Measurements from ENCODE around the gene LEF1.

LEF1 gene

GRCh38 chr4:108152980-108153379 lies 15.8 kb downstream of the LEF1 start:
- no peaks in the 10 kb centered on the region for H3K27me3 ChIP-seq (ENCODE audit: control insufficient read depth in 2 of 2, insufficient read depth in 2 of 2, low read length in 2 of 2)
- H3K27ac ChIP-seq (ENCODE audit: low read depth in 2 of 2, low read length in 2 of 2), result no peak overlapping the region
- no peaks in the 10 kb centered on the region for H3K36me3 ChIP-seq (ENCODE audit: control insufficient read depth in 2 of 2, insufficient read depth in 2 of 2, low read length in 2 of 2)
- H3K9ac ChIP-seq (ENCODE audit: low read depth in 1 of 2, low read length in 2 of 2), result no peak overlapping the region
- no peaks in the 10 kb centered on the region for H3K9me3 ChIP-seq (ENCODE audit: control insufficient read depth in 2 of 2, low read length in 2 of 2)
- H3K4me1 ChIP-seq (ENCODE audit: control insufficient read depth in 2 of 2, insufficient read depth in 2 of 2, low read length in 2 of 2), result no peaks in the 10 kb centered on the region
- no peak overlapping the region for H3K4me3 ChIP-seq (ENCODE audit: low read length in 2 of 2)

- Histone ChIP-seq H3K4me1 (ENCODE audit: control insufficient read depth in 2 of 2, insufficient read depth in 2 of 2, low read length in 2 of 2) (no peaks in the 10 kb centered on the region), H3K9me3 (ENCODE audit: control insufficient read depth in 2 of 2, low read length in 2 of 2) (no peaks in the 10 kb centered on the region), H3K9ac (ENCODE audit: low read depth in 1 of 2, low read length in 2 of 2) (no peak overlapping the region), H3K4me3 (ENCODE audit: low read length in 2 of 2) (no peak overlapping the region), H3K27ac (ENCODE audit: low read depth in 2 of 2, low read length in 2 of 2) (no peak overlapping the region), H3K36me3 (ENCODE audit: control insufficient read depth in 2 of 2, insufficient read depth in 2 of 2, low read length in 2 of 2) (no peaks in the 10 kb centered on the region), H3K27me3 (ENCODE audit: control insufficient read depth in 2 of 2, insufficient read depth in 2 of 2, low read length in 2 of 2) (no peaks in the 10 kb centered on the region)
These were observed 18.9 kb downstream of the LEF1 start for GRCh38 chr4:108149588-108150380.

- H3K27ac ChIP-seq (ENCODE audit: low read depth in 2 of 2, low read length in 2 of 2), result no peak overlapping the region
- no peaks in the 10 kb centered on the region for H3K9me3 ChIP-seq (ENCODE audit: control insufficient read depth in 2 of 2, low read length in 2 of 2)
- H3K9ac ChIP-seq (ENCODE audit: low read depth in 1 of 2, low read length in 2 of 2), result no peak overlapping the region
- H3K36me3 ChIP-seq (ENCODE audit: control insufficient read depth in 2 of 2, insufficient read depth in 2 of 2, low read length in 2 of 2), result no peaks in the 10 kb centered on the region
- H3K4me1 ChIP-seq (ENCODE audit: control insufficient read depth in 2 of 2, insufficient read depth in 2 of 2, low read length in 2 of 2), result no peaks in the 10 kb centered on the region
- H3K4me3 ChIP-seq (ENCODE audit: low read length in 2 of 2), result no peak overlapping the region
- no peaks in the 10 kb centered on the region for H3K27me3 ChIP-seq (ENCODE audit: control insufficient read depth in 2 of 2, insufficient read depth in 2 of 2, low read length in 2 of 2)
These were observed 20.4 kb downstream of the LEF1 start for GRCh38 chr4:108148316-108148715.

GRCh38 chr4:108146819-108147218 lies 21.9 kb downstream of the LEF1 start:
- Histone ChIP-seq H3K4me3 (ENCODE audit: low read length in 2 of 2) (no peak overlapping the region), H3K9me3 (ENCODE audit: control insufficient read depth in 2 of 2, low read length in 2 of 2) (no peaks in the 10 kb centered on the region), H3K9ac (ENCODE audit: low read depth in 1 of 2, low read length in 2 of 2) (no peak overlapping the region), H3K36me3 (ENCODE audit: control insufficient read depth in 2 of 2, insufficient read depth in 2 of 2, low read length in 2 of 2) (no peaks in the 10 kb centered on the region), H3K27ac (ENCODE audit: low read depth in 2 of 2, low read length in 2 of 2) (no peak overlapping the region), H3K4me1 (ENCODE audit: control insufficient read depth in 2 of 2, insufficient read depth in 2 of 2, low read length in 2 of 2) (no peaks in the 10 kb centered on the region), H3K27me3 (ENCODE audit: control insufficient read depth in 2 of 2, insufficient read depth in 2 of 2, low read length in 2 of 2) (no peaks in the 10 kb centered on the region)

GRCh38 chr4:108146336-108146735 lies 22.4 kb downstream of the LEF1 start:
- Histone ChIP-seq H3K9ac (ENCODE audit: low read depth in 1 of 2, low read length in 2 of 2) (no peak overlapping the region), H3K4me3 (ENCODE audit: low read length in 2 of 2) (no peak overlapping the region), H3K36me3 (ENCODE audit: control insufficient read depth in 2 of 2, insufficient read depth in 2 of 2, low read length in 2 of 2) (no peaks in the 10 kb centered on the region), H3K27me3 (ENCODE audit: control insufficient read depth in 2 of 2, insufficient read depth in 2 of 2, low read length in 2 of 2) (no peaks in the 10 kb centered on the region), H3K9me3 (ENCODE audit: control insufficient read depth in 2 of 2, low read length in 2 of 2) (no peaks in the 10 kb centered on the region), H3K4me1 (ENCODE audit: control insufficient read depth in 2 of 2, insufficient read depth in 2 of 2, low read length in 2 of 2) (no peaks in the 10 kb centered on the region), H3K27ac (ENCODE audit: low read depth in 2 of 2, low read length in 2 of 2) (no peak overlapping the region)

- H3K9ac ChIP-seq (ENCODE audit: low read depth in 1 of 2, low read length in 2 of 2), result no peak overlapping the region
- no peaks in the 10 kb centered on the region for H3K36me3 ChIP-seq (ENCODE audit: control insufficient read depth in 2 of 2, insufficient read depth in 2 of 2, low read length in 2 of 2)
- H3K4me1 ChIP-seq (ENCODE audit: control insufficient read depth in 2 of 2, insufficient read depth in 2 of 2, low read length in 2 of 2), result no peaks in the 10 kb centered on the region
- no peak overlapping the region for H3K4me3 ChIP-seq (ENCODE audit: low read length in 2 of 2)
- no peaks in the 10 kb centered on the region for H3K27me3 ChIP-seq (ENCODE audit: control insufficient read depth in 2 of 2, insufficient read depth in 2 of 2, low read length in 2 of 2)
- no peak overlapping the region for H3K27ac ChIP-seq (ENCODE audit: low read depth in 2 of 2, low read length in 2 of 2)
- H3K9me3 ChIP-seq (ENCODE audit: control insufficient read depth in 2 of 2, low read length in 2 of 2), result no peaks in the 10 kb centered on the region
These were observed 24.3 kb downstream of the LEF1 start for GRCh38 chr4:108144451-108144850.

- Histone ChIP-seq H3K4me1 (ENCODE audit: control insufficient read depth in 2 of 2, insufficient read depth in 2 of 2, low read length in 2 of 2) (no peaks in the 10 kb centered on the region), H3K27ac (ENCODE audit: low read depth in 2 of 2, low read length in 2 of 2) (no peak overlapping the region), H3K27me3 (ENCODE audit: control insufficient read depth in 2 of 2, insufficient read depth in 2 of 2, low read length in 2 of 2) (no peaks in the 10 kb centered on the region), H3K36me3 (ENCODE audit: control insufficient read depth in 2 of 2, insufficient read depth in 2 of 2, low read length in 2 of 2) (no peaks in the 10 kb centered on the region), H3K4me3 (ENCODE audit: low read length in 2 of 2) (no peak overlapping the region), H3K9ac (ENCODE audit: low read depth in 1 of 2, low read length in 2 of 2) (no peak overlapping the region), H3K9me3 (ENCODE audit: control insufficient read depth in 2 of 2, low read length in 2 of 2) (no peaks in the 10 kb centered on the region)
These were observed 25.2 kb downstream of the LEF1 start for GRCh38 chr4:108143515-108143914.

GRCh38 chr4:108142870-108143269 lies 25.9 kb downstream of the LEF1 start:
- Histone ChIP-seq H3K36me3 (ENCODE audit: control insufficient read depth in 2 of 2, insufficient read depth in 2 of 2, low read length in 2 of 2) (no peaks in the 10 kb centered on the region), H3K4me3 (ENCODE audit: low read length in 2 of 2) (no peak overlapping the region), H3K4me1 (ENCODE audit: control insufficient read depth in 2 of 2, insufficient read depth in 2 of 2, low read length in 2 of 2) (no peaks in the 10 kb centered on the region), H3K27ac (ENCODE audit: low read depth in 2 of 2, low read length in 2 of 2) (no peak overlapping the region), H3K9ac (ENCODE audit: low read depth in 1 of 2, low read length in 2 of 2) (no peak overlapping the region), H3K27me3 (ENCODE audit: control insufficient read depth in 2 of 2, insufficient read depth in 2 of 2, low read length in 2 of 2) (no peaks in the 10 kb centered on the region), H3K9me3 (ENCODE audit: control insufficient read depth in 2 of 2, low read length in 2 of 2) (no peaks in the 10 kb centered on the region)

- Histone ChIP-seq H3K9ac (ENCODE audit: low read depth in 1 of 2, low read length in 2 of 2) (no peak overlapping the region), H3K4me3 (ENCODE audit: low read length in 2 of 2) (no peak overlapping the region), H3K4me1 (ENCODE audit: control insufficient read depth in 2 of 2, insufficient read depth in 2 of 2, low read length in 2 of 2) (no peaks in the 10 kb centered on the region), H3K27me3 (ENCODE audit: control insufficient read depth in 2 of 2, insufficient read depth in 2 of 2, low read length in 2 of 2) (no peaks in the 10 kb centered on the region), H3K9me3 (ENCODE audit: control insufficient read depth in 2 of 2, low read length in 2 of 2) (no peaks in the 10 kb centered on the region), H3K36me3 (ENCODE audit: control insufficient read depth in 2 of 2, insufficient read depth in 2 of 2, low read length in 2 of 2) (no peaks in the 10 kb centered on the region), H3K27ac (ENCODE audit: low read depth in 2 of 2, low read length in 2 of 2) (no peak overlapping the region)
These were observed 27.4 kb downstream of the LEF1 start for GRCh38 chr4:108141213-108141950.

GRCh38 chr4:108140328-108140727 lies 28.4 kb downstream of the LEF1 start:
- Histone ChIP-seq H3K9me3 (ENCODE audit: control insufficient read depth in 2 of 2, low read length in 2 of 2) (no peaks in the 10 kb centered on the region), H3K27ac (ENCODE audit: low read depth in 2 of 2, low read length in 2 of 2) (no peak overlapping the region), H3K27me3 (ENCODE audit: control insufficient read depth in 2 of 2, insufficient read depth in 2 of 2, low read length in 2 of 2) (no peaks in the 10 kb centered on the region), H3K4me1 (ENCODE audit: control insufficient read depth in 2 of 2, insufficient read depth in 2 of 2, low read length in 2 of 2) (no peaks in the 10 kb centered on the region), H3K9ac (ENCODE audit: low read depth in 1 of 2, low read length in 2 of 2) (no peak overlapping the region), H3K36me3 (ENCODE audit: control insufficient read depth in 2 of 2, insufficient read depth in 2 of 2, low read length in 2 of 2) (no peaks in the 10 kb centered on the region), H3K4me3 (ENCODE audit: low read length in 2 of 2) (no peak overlapping the region)
